Adrenal gland (tissue), 12 donors: ENCODE measurements around the gene CCL7. TPM values are rescaled to one million over a fixed set of nuclear protein-coding genes. Genes with fewer than 3 reads are reported as not detected.

ENCODE experiments used
- DNase-seq, 7 donors: peaks; one replicate each; pipeline ENCODE4 v3.0.0-alpha.2; 2019 to 2020
- H3K27ac ChIP-seq, 5 donors: fragments of 200-600 bp; sonication (generic) in 4 of 5; 1 replicate in 3 of 5; 2 replicates in 2 of 5; pipeline versions ENCODE4 v1.5.1 to v1.8.0; 2016 to 2020; ENCODE audit warnings: mild to moderate bottlenecking in 1 of 5
- H3K27me3 ChIP-seq: fragments of 200-600 bp; 2 replicates; pipeline ENCODE4 v1.8.0; 2021
- H3K36me3 ChIP-seq, 2 donors: fragments of 200-600 bp; replicated peaks in 1 of 2; 1 replicate in 1 of 2; 2 replicates in 1 of 2; pipeline versions ENCODE4 v1.5.1 to v1.8.0; 2018 to 2022
- H3K4me1 ChIP-seq, 2 donors: fragments of 200-600 bp; replicated peaks in 1 of 2; 1 replicate in 1 of 2; 2 replicates in 1 of 2; pipeline versions ENCODE4 v1.5.1 to v1.8.0; 2018 to 2021
- H3K4me3 ChIP-seq, 4 donors: fragments of 200-600 bp; sonication (generic) in 3 of 4; one replicate each; pipeline ENCODE4 v1.5.1; 2016 to 2018
- H3K9me3 ChIP-seq, 3 donors: fragments of 200-600 bp; sonication (generic) in 1 of 3; replicated peaks in 1 of 3; 1 replicate in 2 of 3; 2 replicates in 1 of 3; pipeline versions ENCODE4 v1.5.1 to v1.8.0; 2016 to 2021
- CTCF ChIP-seq, 6 experiments: fragments of 450-650 bp in 4 of 6; fragments of 200-600 bp in 2 of 6; sonication (generic) in 1 of 6; IDR thresholded peaks; 1 replicate in 5 of 6; 2 replicates in 1 of 6; pipeline versions ENCODE4 v1.5.1 to v1.8.0; 2016 to 2021; ENCODE audit warnings: antibody characterized with exemption in 6 of 6, mild to moderate bottlenecking in 2 of 6, moderate library complexity in 1 of 6
- POLR2A ChIP-seq, 2 donors: fragments of 450-650 bp; IDR thresholded peaks; one replicate each; pipeline ENCODE4 v1.6.1; 2017; ENCODE audit warnings: antibody characterized with exemption in 2 of 2, mild to moderate bottlenecking in 2 of 2, moderate library complexity in 1 of 2
- WGBS, 4 donors: extraction: QIAGEN DNeasy Blood & Tissue Kit in 2 of 4; methylation state at CpG; one replicate each; pipeline versions ENCODE4 v1.1.5 to v1.1.7; 2013 to 2017; 5-methylcytosine and 5-hydroxymethylcytosine counted together
- intact Hi-C, 2 donors: fragments of 100-400 bp; cut with DNase I; formaldehyde crosslinking; loops; one replicate each; pipeline versions ENCODE4 v1.14.1 to v1.15.0; 2022 to 2023
- polyA plus RNA-seq, 3 donors: library from polyadenylated mRNA; stranded (reverse); fragments of 200-250 nt in 2 of 3; fragments of 350-450 nt in 1 of 3; fragmentation: Illumina TruSeq in 1 of 3; extraction: RNeasy Lipid Tissue Mini Kit (QIAGEN cat#74804) in 1 of 3; gene quantifications; one replicate each; pipeline ENCODE4 v1.2.3, GENCODE V29; 2013 to 2014
- total RNA-seq, 9 donors: library from RNA; depleted of rRNA in 4 of 9; stranded (reverse); fragments of >200 nt in 4 of 9; fragments of 120-200 nt in 1 of 9; fragmentation: NEBNext Ultra II Directional in 1 of 9; extraction: Animal tissue kit (Norgen Biotek cat#: 25700) in 1 of 9; gene quantifications; one replicate each; pipeline versions ENCODE4 v1.1.0 to v1.2.4, GENCODE V29; 2013 to 2023
- donor health status: healthy with polysubstance abuse.
- donor health status: Bipolar disorder and iron deficiency.
- donor health status: DM: yes; HTN: yes; CAD: no.
- donor health status: DM: no; HTN: no; CAD: no.
- donor health status: DM: no; HTN: no; CAD: no.
- donor health status: DM: yes; HTN: yes; CAD: no.

CCL7 gene
- total and polyA plus RNA-seq, 12 donors, result 0.64 to 2.2 (median 0.74) TPM; not detected in 9

- TF ChIP-seq POLR2A (IDR thresholded peaks at IDR 0.05) (no peak), CTCF (IDR thresholded peaks at IDR 0.05) (no peak)
- Histone ChIP-seq H3K27me3 (no peaks in the 10 kb centered on the region), H3K4me1 (no peaks in the 10 kb centered on the region), H3K4me3 (no peak overlapping the region), H3K27ac (no peak overlapping the region), H3K9me3 (no peaks in the 10 kb centered on the region), H3K36me3 (no peaks in the 10 kb centered on the region)
- WGBS, 4 donors, result 73 to 87% (median 75%) methylated on average over 3 to 4 of the region's 4 CpGs
- intact Hi-C loops, result no loop called here
- no peak for DNase-seq
These were observed 41.2 kb upstream of the CCL7 start for GRCh38 chr17:34228781-34229180.

GRCh38 chr17:34230342-34230741, 39.7 kb upstream of the CCL7 start:
- 33 to 76% (median 66%) methylated on average over 1 of the region's 1 CpG for WGBS, 4 donors
- no peak for DNase-seq
- Histone ChIP-seq H3K27ac (no peak overlapping the region), H3K4me3 (no peak overlapping the region), H3K9me3 (no peaks in the 10 kb centered on the region), H3K4me1 (peaks cover 7 to 11% of the 10 kb centered on the region in 2 donors), H3K36me3 (no peaks in the 10 kb centered on the region), H3K27me3 (no peaks in the 10 kb centered on the region)
- no peak for TF ChIP-seq CTCF (IDR thresholded peaks at IDR 0.05)
- intact Hi-C loops, result no loop called here

- Histone ChIP-seq H3K9me3 (no peaks in the 10 kb centered on the region), H3K4me1 (peaks cover 9 to 25% of the 10 kb centered on the region in 2 donors), H3K36me3 (no peaks in the 10 kb centered on the region), H3K27me3 (no peaks in the 10 kb centered on the region), H3K4me3 (no peak overlapping the region), H3K27ac (peak overlapping the region in 2 of 5 donors; percentile 35 to 67)
- 85 to 90% (median 88%) methylated on average over 3 of the region's 3 CpGs for WGBS, 4 donors
- TF ChIP-seq CTCF (IDR thresholded peaks at IDR 0.05) (no peak), POLR2A (IDR thresholded peaks at IDR 0.05) (no peak)
- no peak for DNase-seq
- intact Hi-C loops, result no loop called here
These were observed 35.4 kb upstream of the CCL7 start for GRCh38 chr17:34234616-34235015.

- 36 to 61% (median 47%) methylated on average over 6 of the region's 6 CpGs for WGBS, 4 donors
- no peak for TF ChIP-seq POLR2A (IDR thresholded peaks at IDR 0.05)
- no peak for TF ChIP-seq CTCF (IDR thresholded peaks at IDR 0.05)
- Histone ChIP-seq H3K27ac (peak overlapping the region in 2 of 5 donors; percentile 35 to 67), H3K9me3 (no peaks in the 10 kb centered on the region), H3K36me3 (no peaks in the 10 kb centered on the region), H3K27me3 (no peaks in the 10 kb centered on the region), H3K4me3 (no peak overlapping the region), H3K4me1 (peaks cover 9 to 29% of the 10 kb centered on the region in 2 donors)
- DNase-seq, result peak; percentile 54 to 92 (median 77)
- intact Hi-C loops, result no loop called here
These were observed 34.5 kb upstream of the CCL7 start for GRCh38 chr17:34235389-34236028.
